IMR-90 (cell line): Measurements from ENCODE around the gene CMTR1. TPM values are rescaled to one million over a fixed set of nuclear protein-coding genes. Genes with fewer than 3 reads are reported as not detected.
A peak's percentile ranks its signal among the peaks of the same experiment; 100 is the strongest.

Source experiments
- ATAC-seq: fragments of 200-7000 bp; cut with Tn5 transposase; 2 replicates; pipeline ENCODE4 v1.9.1; 2020; ENCODE audit warnings: low read depth, mild to moderate bottlenecking, moderate library complexity
- BruUV-seq: library from RNA; stranded (reverse); fragments of 400-500 nt; replicated peaks from 2 replicates; lab custom pipeline; 2021; lab: Mats Ljungman, UMichigan
- CTCF ChIA-PET: fragments of 300-600 bp; formaldehyde crosslinking; extraction: SDS; loops from one replicate; lab custom pipeline; 2021; ENCODE audit warnings: antibody characterized with exemption; lab: Yijun Ruan, JAX
- POLR2A ChIA-PET: fragments of 300-600 bp; sonication (Branson Sonifier 250); formaldehyde crosslinking; loops from one replicate; lab custom pipeline; 2022; ENCODE audit warnings: antibody characterized with exemption; ENCODE audit not compliant: unreplicated experiment; lab: Charles Lee
- DNase-seq: peaks from one replicate; pipeline ENCODE4 v3.0.0; 2013
- H2AFZ ChIP-seq: replicated peaks from 2 replicates; pipeline ENCODE3; 2013; ENCODE audit warnings: low read length, mild to moderate bottlenecking; ENCODE audit not compliant: poor library complexity
- H2AK5ac ChIP-seq: 2 replicates; pipeline ENCODE4 v1.6.1; 2013; ENCODE audit warnings: low read depth, low read length, inconsistent platforms
- H2AK9ac ChIP-seq: replicated peaks from 2 replicates; pipeline ENCODE3; 2013; ENCODE audit warnings: mild to moderate bottlenecking, low read depth, low read length, moderate library complexity; ENCODE audit not compliant: poor library complexity
- H2BK120ac ChIP-seq: 2 replicates; pipeline ENCODE4 v1.6.1; 2013; ENCODE audit warnings: low read depth, low read length, inconsistent platforms
- H2BK15ac ChIP-seq: 3 replicates; pipeline ENCODE4 v1.6.1; 2013; ENCODE audit warnings: low read depth, low read length, inconsistent platforms
- H2BK20ac ChIP-seq: 2 replicates; pipeline ENCODE4 v1.6.1; 2013; ENCODE audit warnings: low read depth, mild to moderate bottlenecking, inconsistent platforms, low read length, moderate library complexity
- H2BK5ac ChIP-seq: 2 replicates; pipeline ENCODE4 v1.6.1; 2013; ENCODE audit warnings: mild to moderate bottlenecking, low read depth, low read length, inconsistent platforms; ENCODE audit not compliant: poor library complexity, severe bottlenecking
- H3K14ac ChIP-seq: replicated peaks from 2 replicates; pipeline ENCODE4 v1.6.1; 2013; ENCODE audit warnings: low read depth, low read length, inconsistent platforms
- H3K18ac ChIP-seq: 2 replicates; pipeline ENCODE4 v1.6.1; 2013; ENCODE audit warnings: low read depth, low read length, control low read depth
- H3K23ac ChIP-seq: 2 replicates; pipeline ENCODE4 v1.6.1; 2013; ENCODE audit warnings: low read depth, low read length, inconsistent platforms
- H3K27ac ChIP-seq: 2 replicates; pipeline ENCODE4 v1.5.1; 2013; ENCODE audit warnings: mild to moderate bottlenecking, control low read depth, low read length; ENCODE audit not compliant: insufficient read depth
- H3K27me3 ChIP-seq: 2 replicates; pipeline ENCODE4 v1.6.1; 2013; ENCODE audit warnings: low read length; ENCODE audit not compliant: control insufficient read depth, insufficient read depth
- H3K36me3 ChIP-seq: 2 replicates; pipeline ENCODE4 v1.6.1; 2013; ENCODE audit warnings: low read length, mixed read lengths; ENCODE audit not compliant: control insufficient read depth, insufficient read depth
- H3K4ac ChIP-seq: 2 replicates; pipeline ENCODE4 v1.6.1; 2013; ENCODE audit warnings: low read depth, low read length, inconsistent platforms
- H3K4me1 ChIP-seq: 2 replicates; pipeline ENCODE4 v1.6.1; 2013; ENCODE audit warnings: low read length, mixed read lengths; ENCODE audit not compliant: control insufficient read depth, insufficient read depth
- H3K4me2 ChIP-seq: 2 replicates; pipeline ENCODE4 v1.6.1; 2013; ENCODE audit warnings: low read depth, mild to moderate bottlenecking, control low read depth, low read length, moderate library complexity
- H3K4me3 ChIP-seq: 2 replicates; pipeline ENCODE4 v1.5.1; 2013; ENCODE audit warnings: low read depth, mild to moderate bottlenecking, control low read depth, low read length, moderate library complexity; ENCODE audit not compliant: insufficient read depth
- H3K56ac ChIP-seq: 2 replicates; pipeline ENCODE4 v1.6.1; 2013; ENCODE audit warnings: low read length, inconsistent platforms; ENCODE audit not compliant: insufficient read depth; ENCODE audit errors: extremely low read depth
- H3K79me1 ChIP-seq, 2 experiments: 2 replicates each; pipeline ENCODE4 v1.6.1; 2013; ENCODE audit warnings: low read length in 2 of 2, inconsistent platforms in 1 of 2, low read depth in 1 of 2
- H3K9ac ChIP-seq: 2 replicates; pipeline ENCODE4 v1.6.1; 2013; ENCODE audit warnings: low read depth, low read length, control low read depth
- H3K9me1 ChIP-seq: 2 replicates; pipeline ENCODE4 v1.6.1; 2013; ENCODE audit warnings: low read length, inconsistent platforms; ENCODE audit not compliant: insufficient read depth
- H3K9me3 ChIP-seq: 2 replicates; pipeline ENCODE4 v1.6.1; 2013; ENCODE audit warnings: low read length; ENCODE audit not compliant: control insufficient read depth, insufficient read depth
- H4K20me1 ChIP-seq: 2 replicates; pipeline ENCODE4 v1.6.1; 2013; ENCODE audit warnings: low read length, inconsistent platforms; ENCODE audit not compliant: insufficient read depth
- H4K5ac ChIP-seq: 2 replicates; pipeline ENCODE4 v1.6.1; 2013; ENCODE audit warnings: mild to moderate bottlenecking, low read depth, low read length, control low read depth
- H4K8ac ChIP-seq, 2 experiments: 2 replicates each; pipeline ENCODE4 v1.6.1; 2013; ENCODE audit warnings: low read depth in 2 of 2, low read length in 2 of 2, control low read depth in 1 of 2, inconsistent platforms in 1 of 2
- H4K91ac ChIP-seq: 2 replicates; pipeline ENCODE4 v1.6.1; 2013; ENCODE audit warnings: low read depth, low read length, inconsistent platforms; ENCODE audit not compliant: insufficient read depth
- CHD1 ChIP-seq: IDR thresholded peaks from 2 replicates; pipeline ENCODE4 v1.6.1; 2012; ENCODE audit warnings: low read depth, low read length, improper control_type of control experiment
- FOS ChIP-seq: fragments of 150-350 bp; IDR thresholded peaks from 2 replicates; pipeline ENCODE4 v1.6.1; 2016; ENCODE audit warnings: low read depth, low read length
- MXI1 ChIP-seq: IDR thresholded peaks from 2 replicates; pipeline ENCODE4 v1.6.1; 2012; ENCODE audit warnings: low read depth, mild to moderate bottlenecking, low read length, moderate library complexity, borderline replicate concordance
- POLR2A ChIP-seq: IDR thresholded peaks from 2 replicates; pipeline ENCODE4 v1.6.1; 2012; ENCODE audit warnings: mild to moderate bottlenecking, low read depth, low read length
- WGBS, 2 experiments: methylation state at CpG; one replicate each; pipeline versions ENCODE4 v1.1.5 to v1.1.7; 2013; ENCODE audit warnings: missing lambda C conversion rate in 2 of 2; ENCODE audit not compliant: insufficient read length in 1 of 2; ENCODE audit errors: extremely low coverage in 2 of 2; 5-methylcytosine and 5-hydroxymethylcytosine counted together
- dilution Hi-C: fragments of 300-500 bp; cut with HindIII; formaldehyde crosslinking; loops from one replicate; pipeline ENCODE4 v1.14.3; 2018; ENCODE audit warnings: low sequenced_read_pairs; ENCODE audit not compliant: unreplicated experiment
- in situ Hi-C: fragments of 300-500 bp; cut with MboI; formaldehyde crosslinking; loops from 3 replicates; pipeline ENCODE4 v1.14.3; 2019; ENCODE audit warnings: low sequenced_read_pairs, inconsistent platforms, mixed read lengths
- intact Hi-C: fragments of 100-400 bp; cut with micrococcal nuclease; formaldehyde crosslinking; loops from 2 replicates; pipeline ENCODE4 v1.10.0; 2022
- polyA plus RNA-seq, 3 experiments: library from polyadenylated mRNA; depleted of rRNA; stranded (reverse); fragments of >200 nt; gene quantifications; 2 replicates each; pipeline ENCODE4 v1.2.3, GENCODE V29; 2012; ENCODE audit warnings: low replicate concordance in 1 of 3
- total RNA-seq: library from RNA; depleted of rRNA; stranded (reverse); fragments of >200 nt; gene quantifications from 2 replicates; pipeline ENCODE4 v1.2.3, GENCODE V29; 2012

CMTR1 gene
- total and polyA plus RNA-seq, 2 of the 4 experiments (the other 2 are of a cell fraction): 22.6 to 30.1 TPM

- no peak for TF ChIP-seq POLR2A
Measured at GRCh38 chr6:37491171-37491829, 58.3 kb downstream of the CMTR1 start (continued).

DNA sequence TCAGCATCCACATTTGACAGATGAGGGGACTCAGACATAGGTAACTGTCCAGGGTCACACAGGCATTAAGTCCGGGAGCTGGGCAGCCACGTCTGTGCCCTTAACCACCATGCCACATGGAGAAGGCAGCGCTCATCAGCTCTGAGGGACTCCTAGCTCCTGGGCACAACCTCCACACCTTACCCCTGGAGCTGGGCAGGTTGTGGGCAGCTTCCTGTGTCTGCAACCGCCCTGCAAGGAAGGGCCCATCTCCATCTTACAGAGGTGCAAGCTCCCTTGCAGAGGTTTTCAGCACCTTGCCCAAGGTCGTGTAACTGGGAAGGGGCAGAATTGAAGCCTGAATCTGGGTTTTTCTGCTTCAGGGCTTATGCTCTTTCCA lies 58.8 kb downstream of the CMTR1 start:
- intact Hi-C loops (loop anchor here (10.0 kb wide), 1 partner anchor 513 kb away; no protein-coding TSS in a partner anchor), in situ Hi-C loops (no loop called here), dilution Hi-C loops (no loop called here)
- no peak for ATAC-seq
- Histone ChIP-seq H4K8ac (no peak overlapping the region), H3K4me3 (no peak overlapping the region), H2BK20ac (no peak overlapping the region), H3K18ac (no peak overlapping the region), H2AFZ (no peak overlapping the region), H3K9me1 (peaks cover 6% of the 10 kb centered on the region), H2BK5ac (no peak overlapping the region), H3K4ac (no peak overlapping the region), H2AK5ac (no peak overlapping the region), H3K36me3 (no peaks in the 10 kb centered on the region), H4K91ac (no peak overlapping the region), H4K20me1 (peaks cover 6% of the 10 kb centered on the region), H3K27ac (no peak overlapping the region), H2AK9ac (no peak overlapping the region), H2BK15ac (no peak overlapping the region), H3K9me3 (no peaks in the 10 kb centered on the region), H3K4me2 (no peak overlapping the region), H3K23ac (0 out of 2 replicates have a peak overlapping the region, but pooled peaks have one; percentile 43), H3K56ac (no peak overlapping the region), H3K27me3 (no peaks in the 10 kb centered on the region), H4K5ac (no peak overlapping the region), H3K9ac (no peak overlapping the region), H3K79me1 (peaks cover 0 to 36% of the 10 kb centered on the region in 2 experiments), H3K14ac (no peak overlapping the region), H3K4me1 (no peaks in the 10 kb centered on the region), H2BK120ac (no peak overlapping the region)
- DNase-seq: no peak
- CTCF ChIA-PET: interaction anchor here (1.1 kb wide), 2 partner anchors 8 to 74 kb away, joined by 4 to 5 read pairs; partner anchors contain the start of gene CCDC167
- TF ChIP-seq MXI1: no peak
- TF ChIP-seq FOS: no peak
- no peak for TF ChIP-seq CHD1
- no TSS peak for BruUV-seq
- 80% methylated on average over 3 of the region's 5 CpGs; no CpG with 5 or more reads in 1 of the 2 experiments for WGBS, 2 experiments
- POLR2A ChIA-PET: no interaction called here
